Activated CD8-positive, alpha-beta memory T cell treated with anti-CD3 and anti-CD28 coated beads, Interleukin-2, amount 50 U/mL, for 4 hours (primary cell): ENCODE results near the gene UBAP1L.
"Not testable (repeated sequence)": the region's sequence is repeated elsewhere in the genome, so short reads cannot be mapped to it uniquely, and the experiment has no call there.

ENCODE experiments used
- DNase-seq: peaks from one replicate; pipeline ENCODE4 v3.0.0-alpha.2; 2020

The UBAP1L gene

GRCh38 chr15:65099336-65099735, 15.7 kb downstream of the UBAP1L start:
- DNase-seq: no peak

GRCh38 chr15:65097651-65098263, 17.2 kb downstream of the UBAP1L start:
- DNase-seq: no peak

- no peak for DNase-seq
Observed at GRCh38 chr15:65096481-65097385, 18.3 kb downstream of the UBAP1L start.

GRCh38 chr15:65095747-65096104, 19.3 kb downstream of the UBAP1L start:
- DNase-seq: no peak

GRCh38 chr15:65095011-65095746, 19.8 kb downstream of the UBAP1L start:
- DNase-seq: no peak

- DNase-seq: no peak
Observed at GRCh38 chr15:65094294-65094995, 20.6 kb downstream of the UBAP1L start.

- not testable (repeated sequence) for DNase-seq
Observed at GRCh38 chr15:65093793-65094170, 21.2 kb downstream of the UBAP1L start.

GRCh38 chr15:65092911-65093792, 21.8 kb downstream of the UBAP1L start:
- DNase-seq: no peak

- DNase-seq: no peak
Observed at GRCh38 chr15:65091946-65092770, 22.8 kb downstream of the UBAP1L start.

- DNase-seq: no peak
Observed at GRCh38 chr15:65089206-65089824, 25.7 kb downstream of the UBAP1L start.

- no peak for DNase-seq
Observed at GRCh38 chr15:65088643-65089021, 26.4 kb downstream of the UBAP1L start.

GRCh38 chr15:65087873-65088642, 26.9 kb downstream of the UBAP1L start:
- no peak for DNase-seq

- DNase-seq: no peak
Observed at GRCh38 chr15:65087411-65087810, 27.6 kb downstream of the UBAP1L start.

GRCh38 chr15:65086680-65087111, 28.3 kb downstream of the UBAP1L start:
- DNase-seq: no peak

- no peak for DNase-seq
Observed at GRCh38 chr15:65085990-65086679, 28.9 kb downstream of the UBAP1L start.

GRCh38 chr15:65085207-65085753, 29.7 kb downstream of the UBAP1L start:
- no peak for DNase-seq

GRCh38 chr15:65084500-65085206, 30.3 kb downstream of the UBAP1L start:
- no peak for DNase-seq

- DNase-seq: no peak
Observed at GRCh38 chr15:65083262-65083701, 31.7 kb downstream of the UBAP1L start.
